Measurements from ENCODE around the gene CEBPZOS. TPM values are rescaled to one million over a fixed set of nuclear protein-coding genes. Genes with fewer than 3 reads are reported as not detected.

CEBPZOS gene
- total and polyA plus RNA-seq, 2 of the 4 experiments (the other 2 are of a cell fraction): 16.8 to 31.5 TPM

DNA sequence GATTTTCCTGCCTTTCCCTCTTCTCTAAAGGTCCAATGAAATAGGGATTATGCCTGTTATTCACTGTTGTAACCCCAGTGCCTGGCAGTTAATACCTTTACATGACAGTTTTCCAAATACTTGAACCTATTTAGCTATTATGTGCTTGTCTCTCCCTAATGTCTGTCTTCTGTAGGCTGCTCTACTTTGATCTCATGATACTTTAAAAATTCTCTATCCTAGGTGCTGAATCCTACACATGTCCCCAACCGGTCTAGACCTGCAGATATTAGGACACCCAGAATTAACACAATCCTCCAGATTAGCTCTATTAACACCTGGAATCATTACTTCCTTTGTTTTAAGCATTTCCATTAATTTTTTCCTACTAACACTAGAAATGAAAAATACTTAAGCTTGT, 27.8 kb downstream of the CEBPZOS start:
- no peak for ATAC-seq (ENCODE audit: low read depth)
- H3K23ac ChIP-seq (ENCODE audit: low read depth, low read length): no peak overlapping the region
- no peak overlapping the region for H2AFZ ChIP-seq (replicated peaks; ENCODE audit: low read length, poor library complexity)
- no peak overlapping the region for H3K4me3 ChIP-seq (ENCODE audit: insufficient read depth, low read depth, low read length)
- no peak overlapping the region for H3K56ac ChIP-seq (ENCODE audit: extremely low read depth, insufficient read depth, low read length)
- ChIA-PET POLR2A (ENCODE audit: unreplicated experiment) (no interaction called here), CTCF (interaction anchor here (0.6 kb wide), 1 partner anchor 632 kb away, joined by 3 read pairs; no protein-coding TSS in a partner anchor)
- no peak overlapping the region for H3K14ac ChIP-seq (replicated peaks; ENCODE audit: low read depth, low read length)
- no peak overlapping the region for H4K91ac ChIP-seq (ENCODE audit: insufficient read depth, low read depth, low read length)
- no peaks in the 10 kb centered on the region for H3K27me3 ChIP-seq (ENCODE audit: control insufficient read depth, insufficient read depth, low read length)
- no peak overlapping the region for H3K4me2 ChIP-seq (ENCODE audit: low read depth, low read length)
- TF ChIP-seq, protein P1, sequence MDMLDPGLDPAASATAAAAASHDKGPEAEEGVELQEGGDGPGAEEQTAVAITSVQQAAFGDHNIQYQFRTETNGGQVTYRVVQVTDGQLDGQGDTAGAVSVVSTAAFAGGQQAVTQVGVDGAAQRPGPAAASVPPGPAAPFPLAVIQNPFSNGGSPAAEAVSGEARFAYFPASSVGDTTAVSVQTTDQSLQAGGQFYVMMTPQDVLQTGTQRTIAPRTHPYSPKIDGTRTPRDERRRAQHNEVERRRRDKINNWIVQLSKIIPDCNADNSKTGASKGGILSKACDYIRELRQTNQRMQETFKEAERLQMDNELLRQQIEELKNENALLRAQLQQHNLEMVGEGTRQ (IDR thresholded peaks at IDR 0.05; ENCODE audit: low read depth, low read length): no peak
- TF ChIP-seq MXI1 (IDR thresholded peaks at IDR 0.05; ENCODE audit: borderline replicate concordance, low read depth, low read length) (no peak), POLR2A (IDR thresholded peaks at IDR 0.05; ENCODE audit: low read depth, low read length) (no peak), RCOR1 (IDR thresholded peaks at IDR 0.05; ENCODE audit: insufficient replicate concordance, low read length) (no peak), CEBPB (IDR thresholded peaks at IDR 0.05; ENCODE audit: low read depth, low read length) (no peak), NFE2L2 (IDR thresholded peaks at IDR 0.05; ENCODE audit: low read depth, low read length) (no peak), RAD21 (IDR thresholded peaks at IDR 0.05; ENCODE audit: low read length) (no peak), MAZ (IDR thresholded peaks at IDR 0.05; ENCODE audit: borderline replicate concordance, low read depth, low read length) (no peak), BHLHE40 (IDR thresholded peaks at IDR 0.05; ENCODE audit: low read depth, low read length) (no peak)
- TF ChIP-seq, protein P2, sequence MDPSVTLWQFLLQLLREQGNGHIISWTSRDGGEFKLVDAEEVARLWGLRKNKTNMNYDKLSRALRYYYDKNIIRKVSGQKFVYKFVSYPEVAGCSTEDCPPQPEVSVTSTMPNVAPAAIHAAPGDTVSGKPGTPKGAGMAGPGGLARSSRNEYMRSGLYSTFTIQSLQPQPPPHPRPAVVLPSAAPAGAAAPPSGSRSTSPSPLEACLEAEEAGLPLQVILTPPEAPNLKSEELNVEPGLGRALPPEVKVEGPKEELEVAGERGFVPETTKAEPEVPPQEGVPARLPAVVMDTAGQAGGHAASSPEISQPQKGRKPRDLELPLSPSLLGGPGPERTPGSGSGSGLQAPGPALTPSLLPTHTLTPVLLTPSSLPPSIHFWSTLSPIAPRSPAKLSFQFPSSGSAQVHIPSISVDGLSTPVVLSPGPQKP (IDR thresholded peaks at IDR 0.05; ENCODE audit: borderline replicate concordance, low read depth, low read length): no peak
- H3K36me3 ChIP-seq (ENCODE audit: control insufficient read depth, insufficient read depth, low read length): peaks cover 28% of the 10 kb centered on the region
- no peaks in the 10 kb centered on the region for H3K9me3 ChIP-seq (ENCODE audit: control insufficient read depth, insufficient read depth, low read length)
- no peak for DNase-seq
- no peak overlapping the region for H2AK5ac ChIP-seq (ENCODE audit: low read depth, low read length)
- in situ Hi-C loops (cut with MboI; ENCODE audit: low sequenced_read_pairs): no loop called here
- H4K20me1 ChIP-seq (ENCODE audit: insufficient read depth, low read length): no peaks in the 10 kb centered on the region; the same call in 1 of the 2 replicates
- H3K9ac ChIP-seq (ENCODE audit: low read depth, low read length): no peak overlapping the region
- H2BK5ac ChIP-seq (ENCODE audit: low read depth, low read length, poor library complexity, severe bottlenecking): no peak overlapping the region
- no peaks in the 10 kb centered on the region for H3K4me1 ChIP-seq (ENCODE audit: control insufficient read depth, insufficient read depth, low read length)
- intact Hi-C loops (cut with micrococcal nuclease): no loop called here
- H3K4ac ChIP-seq (ENCODE audit: low read depth, low read length): no peak overlapping the region
- H3K9me1 ChIP-seq (ENCODE audit: insufficient read depth, low read length): no peaks in the 10 kb centered on the region
- dilution Hi-C loops (cut with HindIII; ENCODE audit: low sequenced_read_pairs, unreplicated experiment): no loop called here
- H3K27ac ChIP-seq (ENCODE audit: insufficient read depth, low read length): no peak overlapping the region
- WGBS, 2 experiments (ENCODE audit: extremely low coverage in 2 of 2, insufficient read length in 1 of 2): 100% methylated on average over 1 of the region's 1 CpG; no CpG with 5 or more reads in 1 of the 2 experiments
- no peak overlapping the region for H4K5ac ChIP-seq (ENCODE audit: low read depth, low read length)
- no peak overlapping the region for H2BK20ac ChIP-seq (ENCODE audit: low read depth, low read length)
- no peak overlapping the region for H2AK9ac ChIP-seq (replicated peaks; ENCODE audit: low read depth, low read length, poor library complexity)
- H3K18ac ChIP-seq (ENCODE audit: low read depth, low read length): no peak overlapping the region
- H4K8ac ChIP-seq (ENCODE audit: low read depth in 2 of 2, low read length in 2 of 2): no peak overlapping the region
- no TSS peak for BruUV-seq (replicated peaks)
- no peak overlapping the region for H2BK120ac ChIP-seq (ENCODE audit: low read depth, low read length)
- H2BK15ac ChIP-seq (ENCODE audit: low read depth, low read length): no peak overlapping the region
- H3K79me1 ChIP-seq (ENCODE audit: low read depth in 1 of 2, low read length in 2 of 2): peaks cover 22 to 41% of the 10 kb centered on the region in 2 experiments
